C1 segment of cervical spinal cord (tissue), 14 donors: ENCODE results near the gene WAC.
"Not testable (repeated sequence)": the region's sequence is repeated elsewhere in the genome, so short reads cannot be mapped to it uniquely, and the experiment has no call there.

ENCODE experiments used
- DNase-seq, 14 donors: peaks; one replicate each; lab custom pipeline; 2025; lab: John Stamatoyannopoulos, UW

WAC gene

DNA sequence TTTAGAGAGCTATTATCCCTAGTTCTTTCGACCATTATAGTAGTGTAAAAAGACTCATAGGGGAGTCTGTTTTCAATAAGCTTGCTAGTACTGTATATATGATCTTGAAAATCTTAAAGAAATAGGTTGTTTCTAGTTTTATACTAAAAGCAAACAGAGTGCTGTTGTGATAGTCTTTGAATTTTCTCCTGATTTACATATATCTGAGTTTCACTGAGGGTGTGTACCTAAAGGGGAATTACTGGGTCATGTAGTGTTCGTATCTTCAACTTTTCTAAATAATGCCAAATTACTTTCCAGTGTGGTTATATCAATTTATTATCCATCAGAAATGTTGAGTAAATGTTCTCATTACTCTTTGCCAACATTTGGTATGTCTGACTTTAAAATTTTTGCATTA is 73.7 kb downstream of the WAC start:
- no peak for DNase-seq

- DNase-seq = not testable (repeated sequence)
Measured at GRCh38 chr10:28609636-28610035, 76.7 kb downstream of the WAC start.

DNA sequence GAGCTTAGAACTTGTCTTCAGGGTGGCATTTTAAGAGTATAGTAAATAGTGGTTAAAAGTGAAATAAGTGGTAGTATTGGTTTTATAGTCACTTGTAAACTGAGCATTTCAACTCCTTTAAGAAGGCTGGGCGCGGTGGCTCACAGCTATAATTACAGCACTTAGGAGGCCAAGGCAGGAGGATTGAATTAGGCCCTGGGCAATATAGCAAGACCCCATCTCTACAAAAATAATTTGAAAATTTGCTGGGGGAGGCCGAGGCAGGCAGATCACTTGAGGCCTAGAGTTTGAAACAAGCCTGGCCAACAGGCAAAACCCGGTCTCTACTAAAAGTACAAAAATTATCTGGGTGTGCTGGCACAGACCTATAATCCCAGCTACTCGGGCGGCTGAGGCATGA is 80.0 kb downstream of the WAC start:
- DNase-seq = no peak

GRCh38 chr10:28616514-28616913 is 83.6 kb downstream of the WAC start:
- no peak for DNase-seq

GRCh38 chr10:28619455-28619854 is 86.5 kb downstream of the WAC start:
- DNase-seq = no peak

DNA sequence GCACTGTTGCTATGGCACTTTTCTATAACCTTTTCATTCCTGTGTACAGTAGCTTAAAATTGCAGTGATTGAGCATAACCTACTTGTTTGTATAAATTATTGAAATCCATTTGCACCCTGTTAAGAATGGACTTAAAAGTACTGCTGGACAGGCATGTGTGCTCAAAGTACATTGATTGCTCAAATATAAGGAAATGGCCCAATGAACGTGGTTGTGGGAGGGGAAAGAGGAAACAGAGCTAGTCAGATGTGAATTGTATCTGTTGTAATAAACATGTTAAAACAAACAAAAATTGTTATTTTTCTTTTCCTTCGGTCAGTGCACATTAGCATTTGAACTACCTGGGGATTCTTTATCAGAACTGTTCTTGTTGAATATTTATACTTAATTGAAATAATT is 87.3 kb downstream of the WAC start:
- DNase-seq = no peak

DNA sequence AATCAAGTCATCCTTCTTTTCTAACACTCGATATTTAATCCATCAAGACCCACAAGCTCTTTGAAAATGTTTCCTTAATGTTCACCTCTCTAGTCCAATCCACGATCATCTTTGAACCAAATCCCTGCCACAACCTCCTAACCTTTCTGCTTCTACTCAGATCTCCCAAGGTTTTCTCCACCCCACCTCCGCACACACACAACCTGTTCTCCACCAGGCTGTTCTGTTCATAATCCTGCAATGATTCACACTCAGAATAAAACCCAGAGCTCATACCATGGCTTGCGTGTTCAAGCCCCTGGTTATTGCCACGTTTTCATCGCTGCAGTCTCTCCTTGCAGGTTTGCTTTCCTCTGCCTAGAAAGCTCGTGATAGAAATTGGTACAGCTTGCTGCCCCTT is 90.6 kb downstream of the WAC start:
- no peak for DNase-seq

DNA sequence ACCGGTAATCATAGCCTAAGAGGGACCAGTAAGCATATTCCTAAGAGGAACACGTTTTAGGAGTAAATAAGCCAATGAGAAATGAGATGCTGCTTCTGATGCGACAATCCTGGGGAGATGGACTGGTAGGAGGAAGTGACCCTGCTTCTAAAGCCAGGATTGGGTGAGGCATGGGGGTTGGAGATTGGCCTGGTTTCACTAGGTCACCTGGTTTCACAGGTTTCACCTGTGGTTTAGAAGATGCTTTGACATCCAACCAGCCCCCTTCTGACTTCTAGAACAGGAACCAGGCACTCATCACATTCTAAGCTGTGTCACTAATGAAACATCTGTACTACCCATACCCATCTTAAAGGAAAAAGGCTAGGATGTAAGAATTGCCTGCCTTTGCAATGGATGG is 91.4 kb downstream of the WAC start:
- no peak for DNase-seq

DNA sequence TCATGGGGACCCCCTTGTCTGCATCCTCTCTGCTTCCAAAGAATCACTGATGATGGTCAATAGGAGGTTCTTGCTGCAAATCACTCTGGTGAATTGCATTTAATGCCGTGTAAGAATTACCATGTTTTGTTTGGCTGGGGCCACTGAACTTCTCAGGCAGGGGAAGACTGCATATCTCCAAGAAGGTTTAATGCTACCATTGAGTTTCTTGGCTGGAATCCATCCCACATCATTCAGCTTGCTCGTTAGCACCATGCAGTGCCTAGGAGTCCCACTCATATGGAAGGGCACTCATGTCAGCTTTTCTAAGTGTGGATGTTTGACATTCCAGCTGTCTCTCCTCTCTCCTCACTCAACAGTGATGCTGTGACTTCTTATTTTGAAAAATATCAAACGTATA is 94.2 kb downstream of the WAC start:
- DNase-seq = no peak

DNA sequence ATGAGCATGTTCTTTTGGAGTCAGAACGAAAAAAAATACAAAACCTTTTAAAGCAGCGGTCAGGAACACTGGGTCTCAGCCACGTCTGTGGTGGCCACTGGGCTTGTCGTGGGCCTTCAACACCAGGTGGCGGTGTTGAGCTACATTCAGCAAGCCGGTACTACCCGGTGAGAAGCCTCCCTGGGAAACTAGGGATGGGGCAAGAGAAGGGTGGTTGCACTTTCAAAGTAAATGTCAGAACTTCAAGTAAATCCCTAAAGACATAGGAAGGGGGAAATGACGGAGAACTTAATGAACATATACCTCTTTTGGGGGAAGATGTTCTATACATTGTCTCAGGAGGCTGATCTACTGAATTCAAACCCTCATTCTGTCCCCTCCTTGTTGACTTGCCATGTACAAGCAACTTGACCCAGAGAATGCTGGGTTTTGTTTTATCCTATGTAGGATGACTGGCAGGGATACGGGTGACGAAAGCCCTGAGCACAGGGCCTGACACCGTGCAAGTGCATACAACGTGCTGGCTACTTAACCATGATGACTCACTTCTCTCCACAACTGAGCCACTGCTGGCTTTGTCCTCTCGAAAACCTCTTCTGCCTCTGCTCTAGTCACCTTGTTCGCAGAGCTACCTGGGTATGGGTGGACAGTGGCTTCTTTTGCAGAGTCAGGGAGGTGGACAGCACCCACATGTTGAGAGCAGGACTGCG is 95.4 kb downstream of the WAC start:
- peak in 12 of 14 donors; percentile 5 to 69 (median 52) for DNase-seq

GRCh38 chr10:28631896-28632583 is 99.1 kb downstream of the WAC start:
- DNase-seq = no peak

DNA sequence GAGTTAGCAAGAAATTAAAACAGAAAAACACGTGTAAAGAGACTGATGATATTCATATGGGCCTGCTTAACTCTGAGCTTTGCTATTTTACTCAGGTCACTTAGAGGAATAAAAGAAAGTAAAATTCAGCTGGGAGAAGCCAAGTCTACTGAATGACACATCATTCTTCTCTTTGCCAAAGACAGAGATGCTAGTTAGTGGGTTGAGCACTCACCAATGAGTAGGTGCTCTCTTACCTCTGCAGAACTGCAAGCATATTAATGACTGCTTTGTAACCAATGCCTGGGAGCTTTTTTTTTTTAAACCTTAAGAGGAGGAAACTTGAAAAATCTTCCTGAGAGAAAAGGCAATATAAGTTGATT is 99.6 kb downstream of the WAC start:
- DNase-seq = no peak

- no peak for DNase-seq
Measured at GRCh38 chr10:28633750-28634149, 100.8 kb downstream of the WAC start.

- DNase-seq = no peak
Measured at GRCh38 chr10:28637346-28637745, 104.4 kb downstream of the WAC start.

DNA sequence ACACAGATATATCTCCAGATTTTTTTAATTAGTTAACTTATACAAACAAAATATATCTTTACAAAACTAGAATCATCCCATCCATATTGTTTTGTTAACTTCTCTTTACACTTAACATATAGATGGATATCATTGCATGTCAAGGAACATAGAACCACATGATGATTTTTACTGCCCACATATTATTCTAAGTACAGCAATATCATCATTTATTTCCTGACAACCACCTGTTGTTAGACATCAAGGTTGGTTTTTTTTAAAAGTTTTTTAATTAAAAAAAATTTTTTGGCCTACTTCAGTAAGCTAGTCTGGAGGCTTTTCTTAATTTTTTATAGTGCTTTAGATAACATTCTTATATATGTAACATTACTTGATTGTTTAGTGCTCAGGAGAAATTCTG is 105.5 kb downstream of the WAC start:
- DNase-seq = no peak

GRCh38 chr10:28640551-28640950 is 107.6 kb downstream of the WAC start:
- DNase-seq = no peak

DNA sequence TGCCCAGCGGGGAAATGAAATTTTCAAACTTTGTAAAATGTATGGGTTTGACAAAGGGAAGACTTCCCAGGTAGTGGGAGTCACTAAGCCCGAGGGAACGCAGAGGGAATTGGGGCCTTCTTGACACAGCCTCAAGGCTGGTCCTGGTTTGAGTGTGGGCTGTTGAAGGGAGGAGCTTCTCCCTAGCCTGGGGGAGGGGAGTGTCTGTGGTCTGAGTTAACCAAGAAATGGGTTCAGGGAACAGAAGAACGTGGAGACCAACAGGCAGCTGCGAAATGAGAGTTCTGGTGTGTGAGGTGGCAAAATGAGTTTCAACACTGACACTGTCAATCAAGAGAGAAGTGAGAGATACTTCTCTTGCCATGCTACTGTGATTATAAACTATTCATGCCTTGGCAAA is 111.7 kb downstream of the WAC start:
- DNase-seq = no peak

GRCh38 chr10:28652106-28652505 is 119.2 kb downstream of the WAC start:
- DNase-seq = no peak

GRCh38 chr10:28652703-28653102 is 119.8 kb downstream of the WAC start:
- DNase-seq = no peak

- not testable (repeated sequence) for DNase-seq
Measured at GRCh38 chr10:28658824-28659223, 125.9 kb downstream of the WAC start.

- no peak for DNase-seq
Measured at GRCh38 chr10:28661035-28661434, 128.1 kb downstream of the WAC start.

DNA sequence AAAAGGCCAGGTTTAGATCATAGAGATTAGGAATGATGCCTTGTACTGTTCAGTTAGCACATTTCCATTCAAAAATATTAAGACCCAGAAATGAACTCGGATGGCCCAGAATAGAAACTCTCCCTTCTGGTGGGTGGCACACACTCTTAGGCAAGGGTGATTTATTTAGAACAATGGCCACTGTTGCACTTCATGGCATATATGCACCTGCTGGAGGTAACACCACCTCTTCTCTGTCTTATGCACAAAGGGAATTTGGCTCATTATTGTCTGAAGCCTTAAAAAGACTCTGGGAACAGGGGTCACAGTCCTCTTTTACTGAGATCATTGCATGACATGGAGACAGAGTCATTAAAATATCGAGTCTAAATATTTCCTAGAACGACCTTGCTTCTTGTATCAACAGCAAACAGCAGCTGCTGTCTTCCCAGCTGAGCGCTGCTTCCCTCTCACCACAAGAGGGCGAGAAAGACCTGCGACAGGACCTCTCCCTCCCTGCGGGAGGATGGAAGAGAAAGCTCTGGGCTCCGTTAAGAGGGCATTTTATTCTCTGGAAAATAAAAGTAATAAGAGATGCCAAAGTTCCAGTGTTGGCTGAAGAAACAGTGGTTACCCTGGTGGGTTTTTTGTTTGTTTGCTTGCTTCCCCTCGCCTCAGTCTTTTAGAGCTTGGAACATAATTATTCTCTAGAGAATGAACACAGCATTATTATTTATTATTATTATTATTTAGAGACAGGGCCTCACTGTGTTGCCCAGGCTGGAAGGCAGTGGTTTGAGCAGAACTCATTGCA is 130.9 kb downstream of the WAC start:
- DNase-seq = peak in 10 of 14 donors; percentile 31 to 60 (median 48)

- no peak for DNase-seq
Measured at GRCh38 chr10:28664369-28664740, 131.4 kb downstream of the WAC start.
